GM21576 (cell line): Measurements from ENCODE around the gene PDS5B.
"Not testable (repeated sequence)": the region's sequence is repeated elsewhere in the genome, so short reads cannot be mapped to it uniquely, and the experiment has no call there.

ENCODE experiments used
- ATAC-seq: cut with Tn5 transposase; IDR thresholded peaks from one replicate; pipeline ENCODE4 v1.9.1; 2021; ENCODE audit warnings: mild to moderate bottlenecking, moderate library complexity; ENCODE audit not compliant: unreplicated experiment

Gene PDS5B

DNA sequence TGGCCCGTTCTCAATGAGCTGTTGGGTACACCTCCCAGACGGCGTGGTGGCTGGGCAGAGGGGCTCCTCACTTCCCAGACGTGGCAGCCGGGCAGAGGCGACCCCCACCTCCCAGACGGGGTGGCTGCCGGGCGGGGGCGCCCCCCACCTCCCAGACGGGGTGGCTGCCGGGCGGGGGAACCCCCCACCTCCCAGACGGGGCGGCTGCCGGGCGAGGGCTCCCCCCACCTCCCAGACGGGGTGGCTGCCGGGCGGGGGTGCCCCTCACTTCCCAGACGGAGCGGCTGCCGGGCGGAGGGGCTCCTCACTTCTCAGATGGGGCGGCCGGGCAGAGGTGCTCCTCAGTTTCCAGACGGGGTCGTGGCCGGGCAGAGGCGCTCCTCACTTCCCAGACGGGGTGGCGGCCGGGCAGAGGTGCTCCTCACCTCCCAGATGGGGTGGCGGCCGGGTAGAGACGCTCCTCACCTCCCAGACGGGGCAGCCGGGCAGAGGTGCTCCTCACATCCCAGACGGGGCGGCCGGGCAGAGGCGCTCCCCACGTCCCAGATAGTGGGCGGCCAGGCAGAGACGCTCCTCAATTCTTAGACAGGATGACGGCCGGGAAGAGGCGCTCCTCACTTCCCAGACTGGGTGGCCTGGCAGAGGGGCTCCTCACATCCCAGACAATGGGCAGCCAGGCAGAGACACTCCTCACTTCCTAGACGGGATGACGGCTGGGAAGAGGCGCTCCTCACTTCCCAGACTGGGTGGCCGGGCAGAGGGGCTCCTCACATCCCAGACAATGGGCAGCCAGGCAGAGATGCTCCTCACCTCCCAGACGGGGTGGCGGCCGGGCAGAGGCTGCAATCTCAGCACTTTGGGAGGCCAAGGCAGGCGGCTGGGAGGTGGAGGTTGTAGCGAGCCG, 135.1 kb downstream of the PDS5B start:
- ATAC-seq = not testable (repeated sequence)

DNA sequence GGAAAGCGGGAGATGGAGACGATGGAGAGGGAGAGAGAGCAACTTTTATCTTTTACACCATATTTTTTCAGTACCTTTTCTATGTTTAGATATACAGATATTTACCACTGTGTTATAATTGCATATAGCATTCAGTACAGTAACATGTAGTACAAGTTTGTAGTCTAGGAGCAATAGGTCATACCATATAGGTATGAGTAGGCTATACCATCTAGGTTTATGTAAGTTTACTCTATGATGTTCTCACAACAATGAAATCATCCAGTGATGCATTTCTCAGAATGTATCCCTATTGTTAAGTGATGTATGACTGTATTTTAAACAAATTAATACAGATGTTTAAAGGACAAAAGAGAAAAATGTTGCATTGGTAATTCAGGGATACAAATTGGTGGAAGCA, 136.1 kb downstream of the PDS5B start:
- no peak for ATAC-seq

DNA sequence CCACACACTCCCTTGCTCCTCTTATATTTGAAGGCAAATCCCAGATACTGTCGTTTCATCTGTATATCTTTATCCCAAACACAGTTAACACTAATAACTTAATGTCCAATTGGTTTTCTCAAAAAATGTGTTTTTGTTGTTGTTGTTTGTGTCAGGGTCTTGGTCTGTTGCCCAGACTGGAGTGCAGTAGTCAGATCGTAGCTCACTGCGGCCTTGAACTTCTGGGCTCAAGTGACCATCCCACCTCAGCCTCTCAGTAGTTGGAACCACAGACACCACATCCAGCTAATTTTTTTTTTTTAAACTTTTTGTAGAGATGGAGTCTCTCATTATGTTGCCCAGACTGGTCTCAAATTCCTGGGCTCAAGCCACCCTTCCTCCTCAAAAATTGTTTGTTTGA, 137.7 kb downstream of the PDS5B start:
- ATAC-seq = no peak

DNA sequence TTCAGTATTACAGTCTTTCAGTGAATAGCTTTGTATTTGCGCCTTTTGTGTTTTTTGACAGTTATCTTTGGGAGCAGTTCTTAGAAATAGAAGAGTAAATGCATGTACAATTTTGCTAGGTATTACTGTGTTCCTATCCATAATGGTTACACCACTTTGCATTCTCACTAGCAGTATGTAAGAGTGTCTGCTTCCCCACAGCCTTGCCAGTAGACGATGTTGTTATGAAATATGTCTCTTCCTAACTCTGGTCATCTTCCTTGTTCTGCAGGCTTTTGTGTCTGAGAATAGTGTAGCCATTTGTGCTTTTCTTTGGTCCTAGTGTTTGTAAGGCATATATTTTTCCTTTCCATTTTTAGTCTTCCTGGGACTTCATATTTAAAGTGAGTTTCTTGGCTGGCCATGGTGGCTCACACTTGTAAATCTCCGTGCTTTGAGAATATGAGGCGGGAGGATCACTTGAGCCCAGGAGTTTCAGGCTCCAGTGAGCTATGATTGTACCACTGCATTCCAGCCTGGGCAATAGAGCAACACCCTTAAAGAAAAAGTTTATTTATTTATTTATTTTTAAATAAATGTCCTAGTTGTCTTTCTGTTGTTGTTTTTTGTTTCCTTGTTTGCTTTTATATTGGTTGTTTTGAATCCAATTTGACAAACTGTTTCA, 140.3 kb downstream of the PDS5B start:
- no peak for ATAC-seq

DNA sequence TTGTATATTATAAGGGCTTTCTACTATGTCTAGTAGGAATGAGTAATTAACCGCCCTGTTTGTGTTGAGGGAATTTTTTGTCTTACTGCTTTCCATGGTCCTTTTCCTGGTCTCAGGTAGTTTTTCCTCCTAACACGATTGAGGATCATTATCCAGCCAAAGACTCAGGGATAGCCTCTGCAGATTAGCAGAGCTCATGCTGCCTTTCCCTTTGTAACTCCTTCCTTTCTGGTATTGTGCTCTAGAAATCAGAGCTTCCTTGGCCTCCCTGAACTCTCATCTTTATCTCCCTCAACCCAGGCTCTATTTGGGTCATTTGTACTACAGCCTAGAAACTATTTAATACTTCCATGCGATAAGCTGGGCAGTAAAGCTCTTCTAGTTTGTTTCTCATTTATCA, 142.1 kb downstream of the PDS5B start:
- ATAC-seq = no peak

DNA sequence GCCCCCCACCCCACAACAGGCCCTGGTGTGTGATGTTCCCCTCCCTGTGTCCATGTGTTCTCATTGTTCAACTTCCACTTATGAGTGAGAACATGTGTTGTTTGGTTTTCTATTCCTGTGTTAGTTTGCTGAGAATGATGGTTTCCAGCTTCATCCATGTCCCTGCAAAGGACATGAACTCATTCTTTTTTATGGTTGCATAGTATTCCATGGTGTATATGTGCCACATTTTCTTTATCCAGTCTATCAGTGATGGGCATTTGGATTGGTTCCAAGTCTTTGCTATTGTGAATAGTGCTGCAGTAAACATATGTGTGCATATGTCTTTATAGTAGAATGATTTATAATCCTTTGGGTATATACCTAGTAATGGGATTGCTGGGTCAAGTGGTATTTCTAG, 142.8 kb downstream of the PDS5B start:
- not testable (repeated sequence) for ATAC-seq

DNA sequence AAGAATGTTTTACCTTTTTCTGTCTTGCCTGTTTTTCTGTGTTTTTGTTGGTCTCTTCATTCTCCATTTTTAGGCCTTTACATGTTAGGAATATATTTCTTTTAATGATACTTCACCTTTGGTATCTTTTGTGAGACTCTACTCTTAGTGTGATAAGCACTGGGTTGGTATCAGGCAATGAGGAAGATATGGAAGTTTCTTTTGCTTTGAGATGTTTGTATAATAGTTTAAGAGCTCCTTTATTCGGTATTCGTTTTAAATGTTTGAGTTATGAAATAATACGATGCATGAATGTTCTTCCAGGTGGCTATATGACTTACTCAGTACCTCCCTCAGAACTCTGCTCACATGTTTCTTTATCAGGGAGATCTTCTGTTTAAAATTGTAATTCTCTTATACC, 144.8 kb downstream of the PDS5B start:
- no peak for ATAC-seq

DNA sequence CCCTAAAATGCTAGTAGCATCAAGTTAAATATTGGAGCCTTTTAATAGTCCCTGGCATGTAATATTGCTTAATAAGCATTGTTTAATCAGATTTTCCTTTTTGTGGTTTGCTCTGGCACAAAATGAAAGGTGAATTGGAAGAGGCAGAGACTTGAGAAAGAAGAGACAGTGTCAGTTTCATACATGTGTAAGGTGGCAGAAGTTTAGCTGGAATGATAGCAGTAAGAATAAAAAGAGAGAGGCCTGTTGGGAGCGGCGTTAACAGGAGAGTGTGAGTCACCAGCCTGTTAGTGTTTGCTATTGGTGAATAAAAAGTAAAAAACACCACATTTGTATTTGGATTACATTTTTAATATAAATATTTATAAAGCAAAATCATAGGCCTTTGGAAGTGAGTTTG, 145.3 kb downstream of the PDS5B start:
- no peak for ATAC-seq

DNA sequence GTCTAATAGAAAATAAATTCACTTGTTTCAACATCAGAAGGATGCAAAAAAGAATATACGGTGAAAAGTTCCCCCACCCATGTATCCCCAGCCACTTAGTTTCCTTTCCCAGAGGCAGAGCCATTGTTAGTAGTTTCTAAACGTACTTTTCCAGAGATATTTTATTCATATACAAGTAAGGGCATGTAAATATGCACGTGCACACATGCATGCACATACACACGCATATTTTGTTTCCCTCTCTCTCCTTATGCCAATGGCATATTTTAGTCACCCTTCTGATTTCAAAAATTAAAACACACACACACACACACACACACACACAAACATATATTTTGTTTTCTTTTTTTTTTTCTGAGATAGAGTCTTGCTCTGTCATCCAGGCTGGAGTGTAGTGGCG, 147.4 kb downstream of the PDS5B start:
- ATAC-seq = no peak

DNA sequence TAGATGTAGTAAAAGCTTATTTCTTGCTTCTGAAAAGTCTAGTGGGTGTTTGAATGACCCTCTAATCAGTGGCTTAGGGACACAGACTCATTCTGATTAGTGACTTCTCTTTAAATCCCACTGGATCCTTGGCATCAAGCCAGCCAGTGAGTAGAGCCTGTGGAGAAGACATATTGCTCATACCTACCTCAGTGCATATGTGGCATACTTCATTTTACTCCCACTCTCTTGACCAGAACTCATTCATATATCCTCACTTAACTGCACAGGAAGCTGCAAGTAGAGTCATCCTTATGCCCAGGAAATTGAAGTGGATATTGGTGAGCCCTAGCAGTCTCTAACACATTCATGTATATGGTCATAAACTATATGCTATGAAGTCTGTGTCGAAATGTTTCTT, 148.3 kb downstream of the PDS5B start:
- no peak for ATAC-seq

DNA sequence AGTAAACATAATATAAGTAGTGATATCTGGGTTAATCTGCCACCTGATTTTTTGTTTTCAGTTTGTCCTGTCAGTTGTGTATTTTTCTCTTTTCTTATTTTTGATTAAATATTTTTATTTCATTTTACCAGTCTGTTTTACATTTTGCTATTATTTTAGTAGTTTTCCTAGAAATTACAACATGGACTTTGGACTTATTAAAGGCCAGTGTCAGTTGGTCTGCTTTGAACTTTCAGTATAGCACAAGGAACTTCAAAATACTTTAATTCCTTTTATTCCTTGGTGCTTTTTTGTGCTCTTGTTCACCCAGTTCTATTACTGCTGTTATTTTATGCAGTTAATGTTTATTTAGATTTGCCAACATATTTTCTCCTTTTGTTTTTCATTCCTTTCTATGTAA, 149.6 kb downstream of the PDS5B start:
- no peak for ATAC-seq

DNA sequence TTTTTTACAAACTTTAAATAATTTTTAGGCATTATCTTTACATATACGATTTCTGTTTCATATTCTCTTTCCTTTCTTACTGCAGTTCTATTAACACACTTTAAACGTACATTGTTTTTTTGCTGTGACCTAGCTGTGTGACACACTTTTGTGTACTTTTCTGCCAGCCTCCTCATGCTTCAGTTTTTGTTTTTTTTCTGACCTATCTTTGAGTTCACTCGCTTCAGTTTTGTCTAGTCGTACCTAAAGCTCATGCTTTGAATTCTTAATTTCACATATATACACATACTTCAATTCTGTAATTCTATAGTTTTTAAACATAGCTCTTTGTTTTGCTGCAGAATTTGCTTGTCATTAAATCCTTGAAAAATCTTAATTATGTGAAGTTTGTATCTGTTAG, 150.4 kb downstream of the PDS5B start:
- ATAC-seq = no peak

DNA sequence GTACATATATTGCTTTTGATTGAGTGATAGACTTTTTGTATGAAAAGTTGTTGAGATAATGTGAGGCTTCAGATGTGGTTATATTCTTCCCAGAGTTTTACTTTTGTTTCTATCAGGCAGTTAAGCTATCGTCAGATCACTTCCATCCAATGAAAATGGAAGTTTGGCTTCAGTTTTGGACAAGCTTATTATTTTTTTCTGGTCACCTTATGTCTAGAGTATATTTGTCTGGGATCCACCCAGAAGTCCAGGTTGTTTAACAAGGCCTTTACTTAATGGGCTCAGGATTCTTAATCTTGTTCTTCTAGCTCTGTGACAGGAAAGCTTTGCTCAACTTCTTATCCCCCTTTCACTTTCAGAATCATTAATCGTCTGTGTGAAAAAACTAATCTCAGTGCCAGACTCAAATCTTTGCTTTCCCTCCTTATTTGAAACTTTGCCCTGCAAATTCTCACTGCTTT, 150.9 kb downstream of the PDS5B start:
- ATAC-seq = peak; percentile 66

DNA sequence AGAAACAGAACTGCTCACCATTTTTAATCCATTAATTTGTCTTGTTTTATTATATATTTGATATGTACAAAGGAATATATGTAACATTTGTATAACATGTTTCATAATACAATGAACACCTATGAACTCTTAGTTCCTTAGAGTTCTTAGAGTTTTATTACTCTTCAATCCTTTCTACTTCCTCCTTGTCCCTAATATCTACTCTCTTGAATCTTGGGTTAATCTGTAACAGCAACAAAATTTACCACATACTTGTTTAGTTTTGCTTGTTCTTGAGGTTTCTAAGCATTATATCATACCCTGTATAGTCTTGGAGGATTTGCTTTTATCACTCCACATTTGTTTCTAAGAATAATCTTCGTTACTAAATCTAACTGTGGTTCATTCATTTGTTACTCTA, 151.4 kb downstream of the PDS5B start:
- ATAC-seq = no peak

DNA sequence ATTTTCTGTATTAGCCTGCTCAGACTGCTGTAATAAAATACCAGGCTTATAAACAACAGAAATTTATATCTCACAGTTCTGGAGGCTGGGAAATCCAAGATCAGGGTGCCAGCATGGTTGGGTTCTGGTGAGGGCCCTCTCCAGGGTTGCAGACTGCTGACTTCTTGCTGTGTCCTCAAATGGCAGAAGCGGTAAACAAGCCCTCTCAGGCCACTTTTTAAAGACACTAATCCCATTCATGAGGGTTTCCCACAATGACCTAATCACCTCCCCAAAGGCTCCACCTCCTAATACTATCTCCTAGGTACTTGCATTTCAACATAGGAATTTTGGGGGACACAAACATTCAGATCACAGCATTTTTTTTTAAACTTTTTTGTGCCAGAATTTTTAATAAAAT, 159.3 kb downstream of the PDS5B start:
- no peak for ATAC-seq

DNA sequence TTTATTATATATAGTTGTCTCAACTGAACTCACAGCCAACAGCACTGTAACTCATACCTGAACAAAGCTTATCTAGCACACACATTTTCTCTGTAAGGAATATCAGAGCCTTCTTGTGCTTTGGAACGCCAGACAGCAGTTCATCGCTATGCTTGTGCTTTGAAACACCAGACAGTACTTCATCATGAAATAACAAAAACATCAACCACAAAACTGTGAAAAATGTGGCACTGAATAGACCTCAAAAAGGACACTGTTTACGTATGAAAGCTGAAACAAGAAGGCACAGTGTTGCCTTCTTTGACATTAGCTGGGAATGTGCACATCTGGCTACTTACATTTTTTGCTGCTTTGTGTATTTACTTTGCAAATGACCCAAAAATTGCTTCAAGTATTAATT, 160.2 kb downstream of the PDS5B start:
- no peak for ATAC-seq

DNA sequence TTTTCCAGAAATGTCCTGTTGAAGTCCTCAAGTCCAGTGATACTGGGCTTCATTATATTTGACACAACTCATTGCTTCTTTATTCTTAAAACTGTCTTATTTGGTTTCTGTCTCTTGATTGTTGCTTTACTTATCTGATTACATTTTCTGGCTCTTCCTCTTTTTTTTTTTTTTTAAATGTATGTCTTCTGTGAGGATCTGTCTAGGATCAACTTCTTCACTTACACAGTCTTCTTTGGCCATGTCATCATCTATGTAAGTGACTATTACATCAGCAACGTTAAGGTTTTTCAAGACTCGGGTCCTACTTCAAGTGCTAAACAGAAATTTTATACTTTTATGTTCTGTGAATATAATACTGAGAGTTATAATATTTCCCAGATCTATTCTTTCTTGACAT, 162.1 kb downstream of the PDS5B start:
- ATAC-seq = no peak

DNA sequence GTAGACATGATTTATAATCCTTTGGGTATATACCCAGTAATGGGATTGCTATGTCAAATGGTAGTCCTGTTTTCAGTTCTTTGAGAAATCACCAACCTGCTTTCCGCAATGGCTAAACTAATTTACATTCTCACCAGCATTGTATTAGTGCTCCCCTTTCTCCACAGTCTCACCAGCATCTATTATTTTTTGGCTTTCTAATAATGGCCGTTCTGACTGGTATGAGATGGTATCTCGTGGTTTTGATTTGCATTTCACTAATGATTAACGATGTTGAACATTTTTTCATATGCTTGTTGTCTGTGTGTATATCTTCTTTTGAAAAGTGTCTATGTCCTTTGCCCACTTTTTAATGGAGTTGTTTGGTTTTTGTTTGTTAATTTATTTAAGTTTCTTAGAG, 165.1 kb downstream of the PDS5B start:
- no peak for ATAC-seq

DNA sequence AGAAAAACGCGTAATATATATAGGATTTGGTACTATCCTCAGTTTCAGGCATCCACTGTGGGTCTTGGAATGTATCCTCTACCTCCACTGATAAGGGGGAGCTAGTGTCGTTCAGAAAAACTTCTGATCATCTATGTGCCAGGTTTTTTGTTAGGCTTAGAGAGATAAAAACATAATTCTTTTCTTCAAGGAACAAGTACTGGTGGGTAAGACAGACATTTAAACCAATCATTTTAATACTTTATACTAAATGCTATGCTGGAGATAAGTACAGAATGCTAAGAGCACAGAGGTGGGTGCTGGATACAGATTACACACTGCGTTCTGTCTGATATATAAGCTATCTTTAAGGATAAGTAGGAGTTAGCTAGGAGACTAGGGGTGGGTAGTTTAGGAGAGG, 166.1 kb downstream of the PDS5B start:
- ATAC-seq = no peak

DNA sequence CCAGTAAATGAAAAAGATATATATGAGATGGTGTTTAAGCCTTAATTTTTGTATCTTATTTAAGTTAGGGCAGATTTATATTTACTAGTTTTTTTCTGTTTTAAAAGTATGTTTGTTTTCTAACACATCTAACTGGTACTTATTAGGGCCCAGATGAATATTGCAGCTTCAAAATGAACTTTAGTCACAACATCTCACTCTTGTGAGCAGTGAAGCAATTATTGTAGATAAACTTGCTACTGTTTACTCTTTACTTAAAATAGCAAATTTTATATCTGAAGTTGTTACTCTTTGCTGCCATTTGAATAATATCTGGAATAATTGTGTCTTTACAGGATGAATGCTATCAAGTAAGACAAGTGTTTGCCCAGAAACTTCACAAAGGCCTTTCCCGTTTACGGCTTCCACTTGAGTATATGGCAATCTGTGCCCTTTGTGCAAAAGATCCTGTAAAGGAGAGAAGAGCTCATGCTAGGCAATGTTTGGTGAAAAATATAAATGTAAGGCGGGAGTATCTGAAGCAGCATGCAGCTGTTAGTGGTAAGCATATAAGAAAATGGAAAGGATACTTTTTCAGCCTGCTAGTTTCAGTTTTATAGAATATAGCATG, 166.8 kb downstream of the PDS5B start:
- ATAC-seq = no peak

DNA sequence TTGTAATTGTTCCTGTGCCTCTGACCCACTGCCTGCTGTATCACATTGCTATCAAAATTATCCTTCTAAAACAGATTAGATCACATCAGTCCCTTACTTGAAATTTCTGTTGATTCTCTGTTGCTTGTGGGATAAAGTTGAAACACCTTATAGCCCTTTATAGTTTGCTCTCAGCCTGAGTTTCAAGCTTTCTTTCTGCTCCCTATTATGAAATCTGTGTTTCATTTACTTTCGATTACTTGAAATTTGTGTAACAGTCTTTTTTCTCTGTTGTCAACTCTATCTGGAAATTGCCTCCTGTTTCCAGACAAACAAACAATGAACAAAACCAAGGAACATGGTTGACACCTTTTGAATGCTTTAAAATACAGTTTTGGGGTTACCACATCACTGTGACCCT, 167.9 kb downstream of the PDS5B start:
- ATAC-seq = no peak

DNA sequence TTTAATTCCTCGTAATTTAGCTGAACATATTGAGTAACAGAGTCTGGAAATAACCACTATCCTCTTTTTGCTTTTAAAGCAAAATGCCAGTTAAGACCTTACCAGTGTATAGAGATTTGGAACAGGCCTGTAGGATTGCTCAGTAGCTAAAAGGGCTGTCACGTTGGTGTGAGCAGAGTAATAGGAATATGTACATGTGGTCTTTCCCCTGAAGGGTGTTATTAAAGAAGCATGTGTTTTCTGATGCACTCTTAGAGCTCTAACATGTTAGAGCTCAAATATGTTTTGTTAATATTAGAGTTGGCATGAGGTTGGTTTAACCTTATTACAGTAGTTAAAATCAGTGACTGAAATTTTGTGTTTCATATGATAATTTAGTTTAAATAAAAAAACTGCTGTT, 172.9 kb downstream of the PDS5B start:
- ATAC-seq = no peak
